GM21528 (cell line): Measurements from ENCODE around the gene ADSS1.

ENCODE experiments used
- ATAC-seq: cut with Tn5 transposase; IDR thresholded peaks from one replicate; pipeline ENCODE4 v1.9.1; 2021; ENCODE audit warnings: mild to moderate bottlenecking, moderate library complexity; ENCODE audit not compliant: unreplicated experiment, low FRiP score

The ADSS1 gene

DNA sequence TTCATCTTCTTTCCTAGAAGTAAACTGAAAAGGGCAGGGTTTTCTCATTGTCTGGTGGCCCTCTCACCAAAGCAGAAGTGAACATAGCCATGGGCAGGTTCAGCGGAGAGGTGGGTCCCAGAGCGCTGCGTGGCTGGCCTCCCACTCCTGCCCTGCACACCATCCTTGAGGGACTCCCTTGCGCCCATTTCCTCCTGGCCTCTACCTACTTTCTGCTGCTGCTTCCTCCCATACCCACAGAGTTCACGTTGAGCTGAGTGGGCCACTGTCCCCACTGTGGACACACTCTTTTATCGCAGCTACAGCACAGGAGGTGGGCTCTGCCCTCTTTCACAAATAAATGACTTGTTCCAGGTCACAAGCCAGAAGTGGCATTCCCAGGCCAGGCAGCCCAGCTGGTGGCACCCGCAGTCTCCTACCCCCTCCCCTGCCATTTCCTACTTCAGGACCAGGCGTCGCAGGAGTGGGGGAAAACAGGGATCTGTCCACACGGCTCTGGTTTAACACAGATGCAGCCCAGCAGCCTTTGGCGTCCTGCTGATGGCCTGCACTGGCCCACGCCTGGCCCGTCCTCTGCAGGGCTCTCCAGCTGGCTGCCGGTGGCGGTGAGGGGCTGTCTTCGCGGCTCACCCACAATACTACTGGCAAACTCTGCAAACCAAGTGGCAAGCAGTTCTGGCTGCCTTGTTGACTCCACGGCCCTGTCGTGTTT lies 33.8 kb downstream of the ADSS1 start:
- no peak for ATAC-seq

DNA sequence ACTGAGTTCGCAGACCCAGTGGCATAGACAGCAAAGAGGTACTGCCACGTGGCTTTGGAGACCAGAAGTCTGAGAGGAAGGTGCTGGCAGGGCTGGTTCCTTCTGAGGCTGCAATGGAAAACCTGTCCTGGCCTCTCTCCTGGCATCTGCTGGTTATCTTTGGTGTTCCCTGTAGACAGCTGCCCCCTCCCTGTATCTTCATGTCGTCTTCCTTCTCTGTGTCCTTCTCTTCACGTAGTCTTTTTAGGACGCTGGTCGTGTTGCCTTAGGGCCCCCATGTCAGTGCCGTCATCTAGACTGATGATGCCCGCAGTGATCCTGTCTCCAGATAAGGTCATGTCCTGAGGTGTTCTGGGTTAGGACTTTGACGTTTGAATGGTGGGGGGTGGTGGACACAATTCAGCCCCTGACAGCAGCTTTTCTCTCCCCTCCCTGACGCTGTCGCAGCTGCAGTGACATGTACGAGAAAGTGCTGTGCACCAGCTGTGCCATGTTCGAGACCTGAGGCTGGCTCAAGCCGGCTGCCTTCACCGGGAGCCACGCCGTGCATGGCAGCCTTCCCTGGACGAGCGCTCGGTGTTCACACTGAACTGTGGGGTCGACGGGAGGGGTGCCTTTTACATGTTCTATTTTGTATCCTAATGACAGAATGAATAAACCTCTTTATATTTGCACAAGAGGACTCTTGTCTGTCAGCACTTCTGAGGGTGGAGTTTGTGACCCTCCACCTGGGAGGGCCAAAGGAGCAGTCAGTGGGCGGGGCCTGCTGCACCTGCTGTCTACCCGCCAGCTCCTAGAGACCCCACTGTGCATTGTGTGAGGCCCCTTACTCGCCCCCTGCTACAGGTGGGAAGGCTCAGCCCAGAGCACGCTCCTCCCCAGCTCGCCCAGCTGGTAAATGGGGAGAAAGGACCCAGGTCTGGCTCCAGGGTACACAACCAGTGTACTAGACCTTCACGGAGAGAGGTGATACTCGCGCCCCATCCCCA lies 35.2 kb downstream of the ADSS1 start:
- ATAC-seq, result no peak

DNA sequence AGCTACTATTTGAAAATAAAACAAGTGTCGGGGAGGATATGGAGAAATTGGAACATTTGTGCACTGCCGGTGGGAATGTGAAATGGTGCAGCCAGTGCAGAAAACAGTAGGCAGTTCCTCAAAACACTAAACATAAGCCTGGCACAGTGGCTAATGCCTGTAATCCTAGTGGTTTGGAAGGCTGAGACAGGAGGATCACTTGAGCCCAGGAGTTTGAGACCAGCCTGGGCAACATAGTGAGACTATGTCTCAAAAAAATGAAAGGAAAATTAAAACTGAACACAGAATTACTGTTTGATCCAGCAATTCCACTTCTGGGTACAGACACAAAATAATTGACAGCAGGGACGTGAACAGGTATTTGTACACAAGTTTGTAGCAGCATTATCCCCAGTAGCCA lies 41.5 kb downstream of the ADSS1 start:
- no peak for ATAC-seq

DNA sequence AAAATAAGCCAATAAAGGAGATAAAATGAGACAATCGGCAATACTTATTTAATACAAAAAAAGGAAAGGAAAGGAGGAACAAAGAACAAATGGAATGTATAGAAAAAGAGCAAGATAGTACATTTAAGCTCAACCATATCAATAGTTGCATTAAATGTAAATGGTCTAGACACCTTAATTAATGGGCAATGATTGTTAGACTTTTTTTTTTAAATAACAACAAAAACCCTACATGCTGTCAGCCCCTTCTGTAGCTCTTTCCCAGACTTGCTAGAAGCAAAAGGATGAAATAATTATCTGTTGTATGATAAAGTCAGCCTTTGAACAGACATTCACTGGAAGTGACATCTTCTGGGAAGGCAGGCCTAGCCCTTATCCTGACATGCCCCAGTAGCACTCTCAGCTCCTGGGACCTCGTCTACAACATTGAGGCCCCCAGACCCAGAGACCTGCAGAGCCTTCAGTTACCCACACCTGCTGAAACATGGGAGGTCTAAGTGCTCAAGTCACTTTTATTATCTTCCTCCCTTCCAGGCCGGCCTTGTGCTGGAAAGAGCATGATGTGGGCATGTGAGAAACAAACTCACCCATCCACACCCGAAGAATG lies 42.3 kb downstream of the ADSS1 start:
- no peak for ATAC-seq

DNA sequence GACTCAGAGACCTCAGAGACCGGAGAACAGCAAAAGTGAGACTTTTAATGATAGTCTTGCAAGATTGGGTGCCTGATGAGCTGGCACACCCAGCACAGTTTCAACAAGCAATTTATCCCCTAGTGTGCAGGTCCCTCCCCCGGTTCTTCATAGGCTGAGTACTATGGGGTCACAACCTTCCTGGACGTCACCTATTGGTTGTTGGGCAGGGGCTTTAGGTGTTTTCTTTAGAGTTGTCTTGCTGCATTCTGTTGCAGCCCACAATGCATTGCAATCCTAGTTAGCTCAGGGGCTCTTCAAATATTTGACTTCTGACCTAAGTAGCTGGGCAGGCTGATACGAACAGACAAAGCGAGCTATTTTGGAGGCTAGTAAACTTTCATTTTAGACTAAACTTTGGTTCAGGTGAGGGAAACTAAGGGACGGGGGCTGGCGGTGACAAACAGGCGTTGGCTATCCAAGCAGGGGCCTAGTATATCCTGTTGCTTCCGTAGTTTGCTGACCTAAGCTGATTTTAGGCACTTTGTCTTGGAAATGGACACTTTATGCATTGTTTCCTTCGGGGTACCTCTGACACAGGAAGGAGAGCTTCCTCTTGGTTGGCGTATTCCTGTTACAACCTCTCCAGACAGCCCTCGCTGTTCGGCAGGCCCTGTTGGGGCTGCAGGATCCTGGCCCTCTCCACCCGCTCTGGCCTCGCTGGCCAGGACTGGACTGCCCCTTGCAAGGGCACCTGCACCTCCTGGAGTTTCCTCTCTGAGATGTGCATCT lies 43.0 kb downstream of the ADSS1 start:
- no peak for ATAC-seq

DNA sequence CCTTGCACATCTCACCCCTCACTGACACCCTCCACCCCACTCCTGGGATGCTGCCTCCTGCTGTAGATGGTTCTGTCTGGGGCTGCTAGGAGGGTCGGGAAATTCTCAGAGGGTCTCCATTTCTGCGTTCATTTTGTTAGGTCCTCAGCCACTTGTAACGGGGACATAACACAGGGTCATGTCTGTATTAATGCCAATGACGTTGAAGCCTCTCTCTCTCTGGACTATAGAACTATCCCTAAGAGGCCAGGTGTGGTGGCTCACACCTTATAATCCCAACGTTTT lies 43.5 kb downstream of the ADSS1 start:
- no peak for ATAC-seq

DNA sequence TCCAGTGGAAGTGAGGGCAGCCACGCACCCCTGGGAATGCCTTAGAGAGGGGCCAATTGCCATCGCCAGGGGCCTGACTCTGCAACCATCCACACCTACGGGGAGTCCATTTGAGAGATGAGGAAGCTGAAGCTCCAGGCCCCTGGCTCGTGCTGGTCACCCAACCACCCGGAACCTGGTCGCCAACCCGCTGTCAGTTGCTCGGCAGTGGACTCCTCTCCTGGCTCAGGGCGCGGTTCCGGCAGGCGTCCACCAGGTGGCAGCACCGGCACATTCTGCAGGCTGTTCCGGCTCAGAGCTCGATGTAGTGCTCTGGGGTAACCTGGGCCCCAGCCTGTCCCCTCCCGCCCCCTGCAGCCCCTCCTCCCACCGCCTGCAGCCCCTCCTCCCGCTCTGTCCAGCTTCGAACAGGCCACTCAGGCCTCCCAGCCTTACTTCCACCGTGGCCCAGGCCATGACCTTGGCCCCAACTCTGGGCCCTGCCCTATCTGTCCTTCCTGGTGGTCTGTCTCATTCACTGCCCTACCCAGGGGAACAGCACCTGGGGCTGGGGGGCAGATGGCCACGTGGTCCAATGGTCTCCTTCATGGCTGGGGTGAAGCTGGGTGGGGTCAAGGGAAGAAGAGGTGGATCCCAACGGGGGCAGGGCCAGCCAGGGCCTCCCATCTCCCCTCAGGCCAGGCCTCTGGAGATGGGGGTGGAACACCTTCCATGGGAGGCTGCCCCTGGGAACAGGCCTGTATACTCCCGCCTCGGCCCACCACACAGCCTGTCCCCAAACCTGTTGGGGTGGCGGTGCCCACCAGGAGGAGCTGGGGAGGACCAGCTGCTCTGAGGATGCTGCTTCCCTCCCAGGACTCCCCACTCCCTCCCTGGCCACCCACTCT lies 44.7 kb downstream of the ADSS1 start:
- no peak for ATAC-seq

DNA sequence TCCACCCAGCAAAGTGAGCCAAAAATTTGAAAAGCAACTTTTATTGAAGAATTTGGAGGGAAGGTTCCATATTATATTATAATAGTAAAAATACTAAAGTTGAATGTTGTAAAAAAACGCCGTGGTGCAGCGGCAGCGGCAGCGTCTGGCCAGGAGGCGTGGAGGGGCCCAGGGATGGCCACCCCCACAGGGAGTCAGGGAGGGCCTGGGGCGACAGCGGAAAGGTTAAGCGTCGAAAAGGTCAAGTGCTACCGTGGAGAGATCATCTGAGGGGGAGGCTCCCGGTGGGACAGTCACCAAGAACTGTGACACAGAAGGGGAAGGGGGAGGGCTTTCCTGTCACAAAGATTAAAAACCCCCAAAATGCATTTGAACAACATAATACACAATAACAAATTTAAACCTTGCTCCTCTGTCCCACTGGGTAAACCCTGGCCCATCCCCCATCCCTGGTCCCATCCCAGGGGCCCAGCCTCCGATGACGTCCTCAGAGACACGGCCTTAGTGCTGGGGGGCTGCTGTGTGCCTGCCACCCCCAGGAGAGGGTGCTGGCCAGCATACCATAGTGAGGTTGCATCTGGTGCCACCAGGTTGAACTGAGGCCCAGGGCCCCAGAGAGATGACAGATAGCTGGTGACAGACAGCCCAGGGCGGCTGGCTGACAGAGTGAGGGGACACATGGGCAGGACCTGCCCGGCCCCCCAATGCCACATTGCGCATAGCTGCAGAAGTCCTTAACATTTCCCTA lies 45.5 kb downstream of the ADSS1 start:
- ATAC-seq, result no peak

DNA sequence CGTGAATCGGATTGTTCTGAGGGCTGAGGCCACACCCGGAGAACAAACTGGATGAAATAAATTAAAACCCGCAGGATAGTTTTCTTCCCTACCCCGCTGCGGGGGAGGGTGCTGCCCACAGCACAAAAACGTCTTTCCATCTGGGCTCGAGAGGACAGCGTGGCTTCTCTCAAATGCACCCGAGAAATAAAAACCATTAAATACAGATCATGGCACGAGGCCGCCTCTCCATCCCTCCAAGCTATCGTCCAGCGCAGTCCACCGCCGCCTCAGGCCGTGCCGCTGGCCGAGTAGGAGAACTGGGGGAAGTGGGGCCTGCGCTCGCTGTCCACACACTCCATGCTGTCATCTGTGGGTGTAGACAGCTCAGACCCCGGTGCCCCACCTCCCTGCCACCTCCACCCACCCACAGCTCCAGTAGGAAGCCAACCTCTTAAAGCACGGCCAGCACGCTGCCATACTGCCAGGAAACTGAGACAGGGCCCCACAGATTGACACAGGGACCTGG lies 46.1 kb downstream of the ADSS1 start:
- no peak for ATAC-seq

DNA sequence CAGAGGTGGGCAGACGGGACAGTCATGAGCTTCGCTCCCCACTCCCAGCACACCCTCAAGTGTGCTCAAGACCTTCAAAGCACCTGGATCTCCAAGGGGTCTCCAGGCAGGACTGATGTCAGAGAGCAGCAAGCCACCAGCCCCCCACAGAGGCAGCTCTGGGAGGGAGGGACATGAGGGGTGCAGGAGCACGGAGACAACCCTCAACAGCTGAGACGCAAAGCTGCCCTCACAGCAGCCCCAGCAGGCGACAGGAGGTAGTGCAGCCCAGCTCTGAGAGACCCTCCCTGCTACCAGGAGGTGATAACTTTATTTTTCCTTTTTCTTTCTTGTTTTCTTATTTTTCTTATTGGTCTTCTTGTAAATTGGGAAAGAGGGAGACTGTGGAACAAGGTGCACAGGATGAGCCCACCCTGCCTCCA lies 46.8 kb downstream of the ADSS1 start:
- no peak for ATAC-seq

DNA sequence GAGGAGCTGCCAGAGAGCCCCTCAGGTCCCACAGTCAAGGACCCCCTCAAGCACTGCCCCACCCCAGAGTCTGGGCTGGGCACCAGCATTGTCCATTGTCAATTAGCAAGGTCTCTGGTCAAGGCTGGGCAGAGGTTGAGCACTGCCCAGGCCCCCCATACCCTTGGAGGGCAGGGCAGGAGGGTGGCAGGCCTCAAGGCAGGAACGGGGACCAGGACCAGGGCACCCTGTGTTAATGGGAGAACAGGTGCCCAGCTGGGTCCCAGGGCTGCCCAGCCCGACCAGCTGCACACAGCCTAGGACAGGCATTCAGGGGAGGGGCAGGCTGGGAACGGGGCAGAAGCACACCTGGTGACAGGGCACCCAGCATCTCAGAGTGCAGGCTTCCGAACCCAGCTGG lies 47.3 kb downstream of the ADSS1 start:
- no peak for ATAC-seq

DNA sequence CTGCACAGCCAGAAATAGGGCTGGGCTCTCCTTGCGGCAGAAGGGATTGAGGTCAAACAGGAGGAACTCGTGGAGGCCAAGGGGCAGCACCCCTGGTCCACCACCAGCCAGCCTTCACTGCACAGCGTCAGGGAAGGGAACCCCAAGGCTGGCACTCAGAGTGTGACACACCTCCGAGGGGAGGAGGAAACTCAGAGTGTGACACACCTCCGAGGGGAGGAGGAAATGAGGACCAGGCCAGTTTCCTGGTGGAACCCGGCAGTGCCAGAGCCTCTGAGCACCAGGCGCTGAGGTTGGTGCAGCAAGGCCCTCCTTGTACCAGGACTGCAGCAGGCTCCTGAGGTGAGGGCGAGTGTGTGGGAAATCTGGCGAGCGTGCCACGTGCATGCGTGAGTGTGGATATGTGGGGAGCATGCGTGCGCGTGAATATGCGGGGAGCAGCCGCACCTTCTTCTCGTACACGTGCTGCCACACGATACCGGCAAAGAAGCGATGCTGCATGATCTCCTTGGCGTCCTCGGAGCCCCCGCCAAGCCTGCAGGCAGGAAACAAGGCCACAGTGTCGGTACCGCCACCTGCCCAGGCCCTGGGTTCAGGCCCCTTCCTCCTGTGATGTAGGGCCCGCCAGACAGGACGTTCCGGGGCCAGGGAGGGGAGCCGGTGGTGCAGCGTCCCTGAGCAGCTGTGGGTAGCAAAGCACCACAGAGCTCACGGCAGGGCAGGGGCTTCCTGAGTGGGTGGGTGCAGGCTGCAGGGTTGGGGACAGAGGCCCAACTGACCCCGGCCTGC lies 48.1 kb downstream of the ADSS1 start:
- ATAC-seq, result no peak

DNA sequence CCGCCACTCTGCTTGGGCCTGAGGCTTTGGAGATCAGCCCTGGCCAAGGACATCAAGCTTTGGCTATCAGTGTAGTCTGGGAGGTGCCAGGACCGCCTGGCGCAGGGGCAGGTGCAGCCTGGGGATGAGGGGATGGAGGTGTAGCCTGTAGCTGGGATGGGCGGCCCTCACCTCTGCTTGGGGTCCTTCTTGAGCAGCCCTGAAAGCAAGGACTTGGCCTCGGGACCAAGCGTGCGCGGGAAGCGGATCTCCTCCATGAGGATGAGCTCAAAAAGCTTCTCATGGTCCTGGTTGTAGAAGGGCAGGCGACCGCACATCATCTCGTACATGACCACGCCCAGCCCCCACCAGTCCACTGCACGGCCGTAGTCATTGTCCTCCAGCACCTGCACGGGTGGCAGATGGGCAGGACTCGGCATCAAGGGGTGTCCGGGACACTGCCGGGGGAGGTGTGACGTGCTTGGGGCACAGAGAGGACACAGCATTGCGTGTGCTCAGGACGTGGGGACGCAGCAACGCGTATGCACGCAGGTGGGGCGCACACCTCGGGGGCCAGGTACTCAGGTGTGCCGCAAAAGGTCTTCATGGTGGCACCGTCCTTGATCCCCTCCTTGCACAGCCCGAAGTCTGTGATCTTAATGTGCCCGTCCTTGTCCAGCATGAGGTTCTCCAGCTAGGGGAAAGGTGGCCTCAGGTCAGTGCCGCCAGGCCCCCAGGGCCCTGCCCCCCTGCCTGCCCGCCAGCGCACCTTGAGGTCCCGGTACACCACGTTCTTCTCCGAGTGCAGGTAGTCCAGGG lies 48.9 kb downstream of the ADSS1 start:
- no peak for ATAC-seq

DNA sequence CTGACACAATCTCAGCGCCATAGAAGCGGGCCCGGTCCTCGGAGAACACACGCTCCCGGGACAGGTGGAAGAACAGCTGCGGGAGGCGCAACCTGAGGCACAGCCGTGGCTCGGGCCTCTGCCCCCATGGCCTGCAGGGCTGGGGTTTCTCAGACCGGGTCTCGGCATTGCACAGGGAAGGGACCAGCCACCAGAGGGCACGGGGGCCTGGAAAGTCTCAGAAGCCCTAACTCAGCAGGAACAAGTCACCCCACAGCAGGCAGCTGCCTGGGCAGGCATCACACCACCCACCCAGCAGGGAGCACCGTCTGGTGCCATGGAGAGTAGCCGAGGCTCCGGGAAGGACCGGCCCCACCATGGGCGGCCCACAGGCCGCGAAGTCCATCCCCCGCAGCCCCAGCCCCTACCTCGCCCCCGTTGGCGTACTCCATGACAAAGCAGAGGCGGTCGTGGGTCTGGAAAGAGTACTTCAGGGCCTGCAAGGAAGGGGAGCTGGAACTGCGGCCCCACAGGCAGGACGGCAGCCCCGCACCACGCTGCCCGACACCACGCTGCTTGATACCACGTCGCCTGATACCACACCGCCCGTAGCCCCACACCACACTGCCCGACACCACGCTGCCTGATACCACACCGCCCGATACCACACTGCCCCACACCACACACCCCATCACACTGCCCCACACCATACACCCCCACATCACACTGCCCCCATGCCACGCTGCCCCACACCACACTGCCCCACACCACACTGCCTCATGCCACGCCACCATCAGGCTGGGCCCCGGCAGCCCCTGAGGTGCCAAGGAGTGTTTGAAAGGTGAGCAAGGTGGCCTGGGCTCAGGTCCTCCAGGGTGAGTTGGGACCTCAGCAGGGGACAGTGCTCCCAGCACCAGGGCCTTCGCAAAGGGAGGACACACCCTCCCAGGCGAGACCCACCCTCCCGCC lies 49.8 kb downstream of the ADSS1 start:
- no peak for ATAC-seq

DNA sequence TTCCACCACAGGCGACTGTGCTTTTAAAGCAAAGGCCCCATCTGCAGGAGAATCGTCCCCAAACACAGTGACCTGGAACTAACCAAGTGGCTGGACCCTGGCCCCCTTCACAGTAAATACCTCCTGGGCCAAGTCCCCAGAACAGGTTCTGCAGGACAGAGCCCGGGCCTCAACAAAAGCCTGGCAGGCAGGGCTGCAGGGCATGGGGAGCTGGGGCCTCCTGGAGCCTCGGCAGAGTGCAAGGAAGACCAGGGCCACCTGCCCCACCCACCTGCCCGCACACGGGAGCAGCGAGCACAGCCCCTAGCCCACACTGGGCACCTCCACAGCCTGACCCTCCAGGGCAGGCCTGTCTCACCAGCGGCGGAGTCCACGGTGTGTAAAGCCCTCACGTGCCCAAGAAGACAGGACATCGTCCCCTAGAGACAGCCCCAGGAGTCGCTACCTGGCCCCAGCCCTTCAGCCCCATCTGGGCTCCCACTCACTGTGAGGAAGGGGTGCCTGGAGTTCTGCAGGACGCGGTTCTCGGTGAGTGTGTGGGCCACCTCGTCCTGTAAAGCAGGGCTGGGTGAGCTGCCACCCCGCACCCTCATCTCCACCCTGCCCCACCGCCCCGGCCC lies 50.5 kb downstream of the ADSS1 start:
- ATAC-seq, result no peak

DNA sequence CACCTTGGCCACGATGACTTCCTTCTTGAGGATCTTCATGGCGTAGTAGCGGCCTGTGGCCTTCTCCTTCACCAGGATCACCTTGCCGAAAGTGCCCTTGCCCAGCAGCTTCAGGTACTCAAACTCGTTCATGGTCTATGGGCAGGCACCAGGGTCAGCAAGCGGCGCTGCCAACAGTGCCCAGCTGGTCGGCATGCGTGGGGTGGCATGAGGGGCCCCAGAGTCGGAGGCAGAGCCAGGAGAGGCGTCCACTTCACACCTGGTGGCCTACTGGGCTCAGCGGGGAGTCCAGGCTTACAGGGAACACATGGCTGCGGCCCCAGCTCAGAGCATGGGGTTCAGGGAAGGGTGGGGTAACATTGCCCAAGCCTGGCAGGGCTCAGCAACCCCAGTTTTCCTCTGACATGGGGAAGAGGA lies 51.1 kb downstream of the ADSS1 start:
- no peak for ATAC-seq
